GM18517 (cell line): Measurements from ENCODE around the gene ACBD6.
"Not testable (repeated sequence)": the region's sequence is repeated elsewhere in the genome, so short reads cannot be mapped to it uniquely, and the experiment has no call there.

Experiments
- ATAC-seq: cut with Tn5 transposase; IDR thresholded peaks from one replicate; pipeline ENCODE4 v1.9.1; 2021; ENCODE audit warnings: mild to moderate bottlenecking, moderate library complexity; ENCODE audit not compliant: unreplicated experiment

ACBD6 gene

DNA sequence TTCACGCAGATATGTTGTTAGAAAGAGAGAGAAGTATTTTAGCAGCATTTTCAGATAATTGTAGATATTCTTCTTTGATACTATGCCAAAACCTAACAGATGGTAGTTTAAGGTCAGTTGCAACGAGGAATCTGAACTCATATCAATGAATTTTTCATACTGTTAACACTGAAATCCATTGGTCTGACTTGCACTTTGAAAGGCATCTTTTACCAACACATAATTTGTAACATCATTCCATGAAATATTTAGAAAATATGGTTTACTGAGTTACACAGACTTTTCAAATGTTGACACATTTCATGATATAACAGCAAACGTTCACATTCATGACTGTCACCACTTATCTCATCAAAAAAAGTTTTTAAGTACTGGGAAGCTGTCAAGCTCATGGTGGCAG lies 4.6 kb downstream of the ACBD6 start:
- ATAC-seq, result no peak

DNA sequence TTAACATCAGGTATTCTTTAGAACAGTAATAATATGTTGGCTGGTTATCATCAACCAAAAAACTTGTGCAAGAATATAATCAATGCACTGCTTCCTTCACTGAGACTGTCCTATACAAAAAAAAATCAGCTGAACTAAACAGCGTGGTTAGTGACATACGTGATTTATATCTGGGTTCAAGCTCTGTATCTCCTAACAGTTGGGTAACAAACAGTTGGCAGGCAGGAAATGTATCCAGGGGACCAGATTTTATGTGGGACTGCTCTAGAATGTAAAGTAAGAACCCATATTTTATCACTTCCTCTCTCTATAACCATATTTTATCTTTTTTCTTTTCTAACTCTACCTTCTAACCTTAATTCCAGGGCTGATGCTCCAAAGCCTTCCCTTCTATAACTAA lies 8.0 kb downstream of the ACBD6 start:
- ATAC-seq, result no peak

DNA sequence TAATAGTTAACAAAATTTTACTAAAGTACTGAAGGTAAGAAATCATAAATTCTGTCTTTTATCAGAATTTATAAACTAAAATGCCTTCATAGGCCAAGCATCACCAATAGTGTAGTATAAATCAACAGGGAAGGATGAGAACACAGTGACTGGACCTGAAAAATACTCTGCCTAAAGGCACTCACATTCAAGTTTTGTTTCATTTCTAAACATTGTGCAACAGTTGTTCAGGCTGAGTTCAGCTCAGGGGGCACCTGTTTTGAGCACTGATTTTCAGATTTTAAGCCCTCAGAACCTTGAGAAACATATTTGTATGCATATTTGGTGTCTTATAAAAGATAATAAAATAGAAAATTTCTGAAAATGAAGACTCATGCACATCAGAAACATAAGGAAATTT lies 12.4 kb downstream of the ACBD6 start:
- no peak for ATAC-seq

DNA sequence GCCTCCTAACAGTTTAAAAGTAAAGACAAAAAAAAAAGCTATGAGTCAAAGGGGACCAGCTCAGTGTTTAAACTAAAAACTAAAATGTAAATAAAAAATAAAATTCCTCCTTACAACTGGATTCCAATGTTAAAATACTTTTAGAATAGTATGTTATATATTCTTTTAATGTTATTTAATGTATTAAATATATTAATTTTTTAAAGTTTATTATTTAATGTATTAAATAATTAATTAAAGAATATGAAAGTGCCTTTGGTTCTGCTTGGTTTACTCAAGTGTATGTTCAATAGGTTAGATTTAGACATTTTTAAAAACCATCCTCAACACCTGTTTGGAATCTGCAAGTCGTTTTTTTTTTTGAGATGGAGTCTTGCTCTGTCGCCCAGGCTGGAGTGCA lies 13.1 kb downstream of the ACBD6 start:
- ATAC-seq, result no peak

DNA sequence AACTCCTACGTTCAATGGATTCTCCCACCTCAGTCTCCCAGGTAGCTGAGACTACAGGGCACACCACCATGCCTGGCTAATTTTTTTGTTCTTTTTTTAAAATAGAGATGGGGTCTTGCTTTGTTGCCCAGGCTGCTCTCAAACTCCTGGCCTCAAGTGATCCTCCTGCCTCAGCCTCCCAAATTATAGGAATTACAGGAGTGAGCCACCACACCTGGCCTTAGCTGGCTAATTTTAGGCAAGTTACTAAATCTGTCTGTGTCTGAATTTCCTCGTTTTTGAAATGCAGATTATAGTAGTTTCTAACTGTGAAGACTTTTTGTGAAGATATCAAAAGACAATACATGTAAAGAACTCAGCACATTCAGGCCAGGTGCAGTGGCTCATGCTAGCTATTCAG lies 13.7 kb downstream of the ACBD6 start:
- ATAC-seq, result no peak

DNA sequence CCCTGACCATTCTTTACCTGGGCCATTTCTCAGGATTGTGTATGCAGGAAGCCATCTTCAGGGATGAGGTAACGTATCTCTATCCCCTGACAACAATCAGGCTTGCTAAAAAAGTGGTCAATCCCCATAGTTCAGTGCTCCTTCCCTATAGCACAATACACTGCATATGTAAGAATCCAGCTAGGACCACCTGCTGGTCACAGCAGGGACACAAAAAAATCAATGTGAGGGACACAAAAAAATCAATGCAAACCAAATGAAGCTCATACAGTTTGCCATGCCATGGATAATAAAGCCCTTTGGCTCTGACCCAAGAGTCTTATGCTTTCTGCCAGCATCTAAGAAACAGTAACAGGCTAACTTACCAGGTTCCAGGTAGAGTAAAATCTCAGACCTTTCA lies 16.3 kb downstream of the ACBD6 start:
- ATAC-seq, result no peak

DNA sequence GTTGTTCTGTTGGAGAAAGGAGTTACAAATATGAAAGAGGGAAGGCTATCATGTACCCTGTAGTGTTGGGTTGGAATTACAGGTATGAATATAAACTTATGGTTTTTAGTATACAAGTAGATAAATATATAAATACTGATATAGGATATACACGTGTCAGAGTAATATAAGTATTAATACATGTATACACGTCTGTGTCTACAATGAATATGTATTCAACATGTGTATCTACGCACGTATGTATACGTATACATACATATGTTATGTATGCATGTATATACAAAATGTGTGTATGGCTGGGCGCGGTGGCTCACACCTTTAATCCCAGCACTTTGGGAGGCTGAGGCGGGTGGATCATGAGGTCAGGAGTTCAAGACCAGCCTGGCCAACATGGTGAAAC lies 17.9 kb downstream of the ACBD6 start:
- no peak for ATAC-seq

DNA sequence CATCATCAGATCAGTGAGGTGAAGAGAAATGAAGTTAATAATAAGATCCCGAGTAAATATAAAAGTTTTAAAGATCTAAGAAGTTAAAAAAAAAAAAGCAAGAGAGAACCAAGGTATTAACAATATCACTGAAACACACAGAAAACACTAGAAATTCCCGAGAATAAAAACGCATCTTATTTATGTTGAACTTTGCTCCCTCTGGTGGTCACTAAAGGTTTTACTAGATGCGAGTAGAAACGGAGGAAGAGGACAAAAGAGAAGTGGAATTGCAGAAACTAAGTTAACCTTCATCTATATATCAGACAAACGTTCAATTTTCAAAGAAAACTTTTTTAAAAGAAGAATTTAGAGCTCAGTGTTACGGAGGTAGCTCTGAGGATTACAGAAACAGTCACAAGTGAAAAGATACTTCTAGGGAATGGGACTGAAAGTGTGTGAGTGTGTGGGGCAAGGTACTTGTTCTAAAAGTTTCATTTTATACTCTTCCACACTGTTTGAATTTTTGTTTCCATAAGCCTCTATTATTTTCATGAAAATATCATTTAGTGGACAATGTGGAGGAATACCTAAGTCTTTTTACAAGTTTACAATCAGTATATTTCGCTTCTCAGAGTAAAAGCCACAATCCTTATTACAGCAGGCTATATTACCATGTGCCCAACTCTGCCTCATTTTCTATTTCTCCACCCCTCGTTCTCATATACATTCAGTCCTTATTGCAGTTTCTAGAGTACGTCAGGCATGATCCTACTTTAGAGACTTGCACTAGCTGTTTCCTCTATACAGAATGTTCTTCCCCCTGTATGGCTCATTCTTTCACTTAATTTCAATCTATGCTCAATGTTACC lies 19.7 kb downstream of the ACBD6 start:
- no peak for ATAC-seq

DNA sequence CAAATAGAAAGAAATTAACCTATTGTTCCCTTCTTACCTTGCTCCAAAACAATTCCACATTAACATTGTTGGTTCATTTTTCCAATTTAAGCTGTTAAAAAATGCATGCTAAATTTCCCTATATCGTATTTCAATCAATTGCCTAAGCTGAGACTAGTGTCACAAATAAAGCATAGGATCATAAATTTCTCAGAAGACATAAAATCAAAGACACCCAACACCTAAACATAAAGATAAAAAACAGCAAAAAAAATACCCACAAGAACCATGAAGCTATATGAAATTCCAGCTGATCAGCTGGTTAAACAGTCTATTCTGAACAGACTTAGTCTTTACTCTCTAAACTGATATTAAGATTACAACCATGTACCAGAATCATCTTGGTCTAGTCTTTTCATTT lies 32.3 kb downstream of the ACBD6 start:
- ATAC-seq, result no peak

DNA sequence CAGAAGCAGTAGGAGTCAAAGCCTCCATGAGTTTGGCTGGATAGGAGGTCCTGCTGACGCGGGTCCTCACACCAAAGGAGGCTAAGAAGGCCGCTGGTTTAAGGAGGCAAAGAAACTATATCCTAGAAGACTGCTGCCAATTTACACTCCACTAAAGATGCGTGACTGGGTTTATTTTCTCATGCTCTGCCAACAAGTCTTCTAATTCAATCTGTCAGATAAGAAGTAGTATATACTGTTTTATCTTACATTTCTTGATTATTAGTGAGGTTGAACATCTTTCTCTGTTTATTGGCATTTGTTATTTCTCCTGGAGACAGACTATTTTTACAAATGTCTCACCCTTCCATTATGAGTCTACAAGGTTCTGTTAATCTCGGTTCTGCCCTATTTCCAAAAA lies 34.1 kb downstream of the ACBD6 start:
- ATAC-seq, result no peak

DNA sequence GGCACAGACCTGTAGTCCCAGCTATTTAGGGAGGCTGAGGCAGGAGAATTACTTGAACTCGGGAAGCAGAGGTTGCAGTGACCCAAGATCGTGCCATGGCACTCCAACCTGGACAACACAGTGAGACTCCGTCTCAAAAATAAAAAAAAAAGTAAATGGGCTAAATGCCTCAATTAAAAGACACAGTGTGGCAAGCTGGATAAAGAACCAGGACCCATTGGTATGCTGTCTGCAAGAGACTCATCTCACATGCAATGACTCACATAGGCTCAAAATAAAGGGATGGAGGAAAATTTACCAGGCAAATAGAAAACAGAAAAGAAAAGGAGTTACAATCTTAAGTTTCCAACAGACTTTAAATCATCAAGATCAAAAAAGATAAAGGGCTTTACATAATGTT lies 40.3 kb downstream of the ACBD6 start:
- no peak for ATAC-seq

DNA sequence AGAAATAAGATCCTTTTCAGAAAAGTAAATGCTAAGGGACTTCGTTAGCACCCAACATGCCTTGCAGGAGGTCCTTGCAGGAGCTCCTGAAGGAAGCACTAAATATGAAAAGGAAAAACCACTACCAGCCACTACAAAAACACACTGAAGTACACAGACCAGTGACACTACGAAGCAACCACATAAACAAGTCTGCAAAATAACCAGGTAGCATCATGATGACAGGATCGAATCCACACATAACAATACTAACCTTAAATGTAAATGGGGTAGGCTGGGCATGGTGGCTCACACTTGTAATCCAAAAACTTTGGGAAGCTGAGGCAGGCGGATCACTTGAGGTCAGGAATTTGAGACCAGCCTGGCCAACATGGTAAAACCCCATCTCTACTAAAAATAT lies 40.7 kb downstream of the ACBD6 start:
- not testable (repeated sequence) for ATAC-seq

DNA sequence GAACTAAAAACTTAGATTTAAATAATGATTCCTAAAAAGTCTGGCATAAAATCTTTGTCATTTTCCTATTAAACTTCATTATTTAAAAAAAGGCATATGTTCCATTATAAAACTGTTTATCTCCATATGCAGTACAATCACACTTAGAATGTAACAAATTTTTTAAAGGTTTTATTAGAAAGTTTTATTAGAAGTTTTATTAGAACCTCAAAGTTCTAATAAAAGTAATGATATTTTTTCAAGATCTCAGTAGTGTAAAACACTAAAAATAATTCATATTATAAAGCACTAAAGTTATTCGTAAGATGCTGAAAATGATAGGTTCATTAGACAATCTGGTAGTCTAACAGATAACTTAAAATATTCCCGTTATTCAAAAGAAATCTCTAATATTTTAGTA lies 43.6 kb downstream of the ACBD6 start:
- ATAC-seq, result no peak

DNA sequence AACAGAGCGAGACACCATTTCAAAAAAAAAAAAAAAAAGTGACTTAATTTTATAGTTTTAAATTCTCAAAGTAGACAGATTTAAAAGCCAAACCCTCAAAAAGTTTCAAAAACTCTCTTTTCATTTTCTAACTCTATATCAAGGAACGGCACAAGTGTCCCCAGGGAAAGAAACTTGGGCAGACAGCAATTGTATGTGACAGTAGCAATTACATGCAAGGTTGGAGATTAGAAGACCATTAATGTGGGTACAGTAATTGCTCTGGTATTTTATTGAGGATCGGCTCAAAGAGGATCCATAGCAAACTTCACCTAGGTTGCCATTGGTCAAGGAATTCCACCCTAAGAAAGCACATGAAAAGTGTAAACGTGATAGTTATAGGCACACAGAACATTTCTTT lies 46.2 kb downstream of the ACBD6 start:
- ATAC-seq, result no peak

DNA sequence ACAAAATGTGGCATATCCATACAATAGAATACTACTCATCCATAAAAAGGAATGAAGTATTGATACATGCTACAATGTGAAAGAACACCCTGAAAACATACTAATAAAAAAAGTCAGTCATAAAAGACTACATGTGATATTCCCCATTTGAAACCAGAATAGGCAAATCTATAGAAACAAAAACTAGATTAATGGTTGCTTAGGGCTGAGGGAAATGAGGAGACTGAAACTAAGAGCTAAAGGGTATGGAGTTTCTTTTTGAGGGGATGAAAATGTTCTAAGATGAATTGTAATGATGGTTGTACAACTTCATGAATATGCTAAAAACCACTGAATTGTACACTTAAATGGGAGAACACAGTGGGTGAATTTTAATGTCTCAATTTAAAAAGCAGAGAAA lies 50.9 kb downstream of the ACBD6 start:
- no peak for ATAC-seq

DNA sequence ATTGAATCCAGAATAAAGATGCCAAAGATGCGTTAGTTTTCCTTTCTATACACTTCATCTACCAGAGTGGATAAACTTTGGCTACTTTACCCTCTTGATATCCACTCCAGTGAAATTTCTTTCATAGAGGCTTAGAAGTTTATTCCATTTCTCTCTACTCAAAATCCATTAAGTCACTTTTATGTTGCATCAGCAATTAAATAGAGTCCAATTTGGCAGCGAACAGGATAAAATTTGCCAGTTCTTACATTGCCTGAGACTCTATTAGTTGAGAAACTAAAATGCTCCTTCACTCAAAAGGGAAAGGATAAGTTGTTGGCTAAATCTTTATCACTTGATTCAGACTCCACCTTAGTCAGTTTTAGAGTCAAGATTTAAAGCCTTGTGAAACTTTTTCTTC lies 57.9 kb downstream of the ACBD6 start:
- ATAC-seq, result no peak

DNA sequence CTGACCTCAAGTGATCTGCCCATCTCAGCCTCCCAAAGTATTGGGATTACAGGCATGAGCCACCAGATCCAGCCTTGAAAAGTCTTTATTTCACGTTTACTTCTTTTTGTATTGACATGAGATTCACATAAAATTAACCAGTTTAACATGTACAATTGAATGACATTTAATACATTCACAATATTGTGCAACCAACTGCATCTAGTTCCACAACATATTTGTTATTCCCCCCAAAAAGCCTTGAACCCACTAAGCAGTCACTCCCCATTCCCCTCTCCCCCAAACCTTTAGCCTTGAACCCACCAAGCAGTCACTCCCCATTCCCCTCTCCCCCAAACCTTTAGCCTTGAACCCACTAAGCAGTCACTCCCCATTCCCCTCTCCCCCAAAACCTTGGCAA lies 62.0 kb downstream of the ACBD6 start:
- ATAC-seq, result no peak

DNA sequence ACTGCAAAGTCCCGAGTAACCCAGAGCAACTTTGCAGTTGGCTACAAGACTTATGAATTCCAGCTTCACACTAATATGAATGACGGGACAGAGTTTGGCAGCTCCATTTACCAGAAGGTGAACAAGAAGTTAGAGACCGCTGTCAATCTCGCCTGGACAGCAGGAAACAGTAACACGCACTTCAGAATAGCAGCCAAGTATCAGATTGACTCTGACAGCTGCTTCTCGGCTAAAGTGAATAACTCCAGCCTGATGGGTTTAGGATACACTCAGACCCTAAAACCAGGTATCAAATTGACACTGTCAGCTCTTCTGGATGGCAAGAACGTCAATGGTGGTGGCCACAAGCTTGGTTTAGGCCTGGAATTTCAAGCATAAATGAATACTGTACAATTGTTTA lies 66.8 kb downstream of the ACBD6 start:
- no peak for ATAC-seq

DNA sequence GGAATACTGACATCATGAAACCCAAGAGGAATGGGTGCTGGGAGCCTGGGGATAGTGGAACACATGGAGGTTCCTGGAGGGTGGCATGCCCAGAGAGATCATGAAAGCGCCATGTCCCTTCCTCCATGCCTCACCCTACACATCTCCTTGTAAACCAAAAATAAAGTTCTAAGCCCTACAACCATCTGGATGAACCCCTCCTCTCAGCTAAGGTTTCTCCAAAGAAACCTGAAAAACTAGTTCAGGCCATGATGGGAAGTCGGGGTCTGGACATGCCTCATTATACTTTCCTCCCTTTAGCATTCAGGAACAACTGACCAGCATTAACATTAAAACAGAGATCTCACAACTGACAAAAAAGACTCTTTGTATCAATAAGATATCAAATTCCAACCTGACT lies 68.5 kb downstream of the ACBD6 start:
- no peak for ATAC-seq

DNA sequence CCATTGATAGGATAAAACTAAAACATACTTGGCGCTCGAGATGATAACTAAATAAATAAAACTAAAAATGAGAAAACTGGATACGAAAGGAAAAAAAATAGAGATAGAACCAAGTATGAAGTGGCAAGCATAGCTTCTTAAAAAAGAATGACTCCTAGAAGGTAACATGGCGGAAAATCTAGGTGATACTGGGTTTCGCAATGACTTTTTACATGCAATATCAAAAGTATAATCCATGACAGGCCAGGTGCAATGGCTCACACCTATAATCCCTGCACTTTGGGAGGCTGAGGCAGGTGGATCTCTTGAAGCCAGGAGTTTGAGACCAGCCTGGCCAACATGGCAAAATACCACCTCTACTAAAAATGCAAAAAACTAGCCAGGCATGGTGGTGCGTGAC lies 70.7 kb downstream of the ACBD6 start:
- ATAC-seq, result no peak

DNA sequence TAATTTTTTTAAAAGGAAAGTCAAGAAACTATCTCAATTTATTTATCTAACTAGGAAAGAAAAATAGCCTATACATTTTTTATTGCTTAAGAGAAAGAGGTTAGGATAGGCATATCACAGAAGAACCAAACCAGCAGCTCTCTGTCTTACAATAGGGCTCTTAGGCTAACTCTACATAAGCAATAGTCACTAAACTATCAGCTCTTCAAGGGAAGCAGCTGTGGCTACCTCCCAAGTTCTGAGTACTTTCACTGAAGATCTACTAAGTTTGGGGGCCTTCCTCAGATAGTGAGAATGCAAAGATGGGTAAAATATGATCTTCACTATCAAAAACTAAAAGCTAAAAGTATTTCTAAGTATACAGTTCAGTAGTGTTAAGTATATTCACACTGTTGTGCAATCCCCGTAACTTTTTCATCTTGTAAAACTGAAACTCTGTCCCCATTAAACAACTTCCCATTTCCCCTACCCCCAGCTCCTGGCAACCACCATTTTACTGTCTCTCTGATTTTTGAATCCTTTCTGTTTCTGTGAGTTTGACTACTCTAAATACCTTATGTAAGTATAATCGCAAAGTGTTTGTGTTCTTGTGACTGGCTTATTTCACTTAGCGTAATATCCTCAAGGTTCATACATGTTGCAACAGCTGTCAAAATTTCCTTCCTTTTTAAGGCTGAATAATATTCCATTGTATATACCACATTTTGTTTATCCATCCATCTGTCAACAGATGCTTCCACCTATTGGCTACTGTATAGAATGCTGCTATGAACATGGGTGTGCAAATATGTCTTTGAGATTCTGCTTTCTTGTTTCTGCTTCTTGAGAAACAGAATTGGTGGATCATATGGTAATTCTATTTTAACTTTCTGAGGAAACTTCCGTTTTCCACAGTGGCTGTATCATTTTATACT lies 73.3 kb downstream of the ACBD6 start:
- no peak for ATAC-seq

DNA sequence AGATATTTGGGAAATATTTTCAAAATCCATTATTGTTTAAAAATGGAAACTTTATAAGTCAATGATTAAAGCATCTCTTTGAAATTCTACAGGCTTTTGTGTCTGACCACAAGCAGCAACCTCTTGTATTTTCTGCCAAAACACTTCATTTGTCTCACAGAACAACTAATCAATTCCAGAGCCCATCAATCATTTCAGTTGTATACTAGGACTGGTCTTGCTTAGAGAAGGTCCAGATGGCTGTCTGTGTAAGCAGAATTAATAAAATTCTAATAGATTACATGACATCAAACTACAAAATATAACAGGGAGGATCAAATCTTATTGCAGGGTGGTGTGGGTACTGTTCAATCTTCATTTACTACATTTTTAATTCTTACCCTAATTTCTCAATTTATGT lies 76.4 kb downstream of the ACBD6 start:
- no peak for ATAC-seq
